ENCODE data around the gene HIBCH. TPM values are rescaled to one million over a fixed set of nuclear protein-coding genes. Genes with fewer than 3 reads are reported as not detected.

The HIBCH gene
- total and polyA plus RNA-seq, 2 experiments from 2014 or later: 15.9 to 70.0 TPM

DNA sequence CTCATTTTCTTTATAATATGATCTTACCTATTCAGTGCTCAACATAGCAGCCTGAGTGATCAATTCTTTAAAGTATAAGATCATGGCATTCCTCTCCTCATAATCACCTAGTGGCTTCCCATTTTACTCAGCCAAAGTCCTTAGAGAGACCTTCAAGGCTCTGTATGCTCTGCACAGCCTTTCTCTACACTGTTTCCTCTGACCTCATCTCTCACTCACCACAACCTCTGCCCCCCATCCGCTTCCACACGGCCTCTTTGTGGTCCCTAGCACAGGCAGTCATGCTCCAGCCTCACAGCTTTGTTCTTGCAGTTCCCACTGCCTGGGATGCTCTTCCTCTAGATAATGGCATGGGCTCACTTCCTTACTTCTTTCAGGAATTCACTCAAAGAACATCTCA lies 109.2 kb downstream of the HIBCH start:
- no peaks in the 10 kb centered on the region for H3K27me3 ChIP-seq
- no peak overlapping the region for H3K4me3 ChIP-seq
- no peaks in the 10 kb centered on the region for H3K9me3 ChIP-seq (ENCODE audit: low read depth)
- H3K27ac ChIP-seq: no peak overlapping the region
- no peak for DNase-seq (ENCODE audit: low read depth in 1 of 2, low spot score in 1 of 2)
- TF ChIP-seq, protein P1, sequence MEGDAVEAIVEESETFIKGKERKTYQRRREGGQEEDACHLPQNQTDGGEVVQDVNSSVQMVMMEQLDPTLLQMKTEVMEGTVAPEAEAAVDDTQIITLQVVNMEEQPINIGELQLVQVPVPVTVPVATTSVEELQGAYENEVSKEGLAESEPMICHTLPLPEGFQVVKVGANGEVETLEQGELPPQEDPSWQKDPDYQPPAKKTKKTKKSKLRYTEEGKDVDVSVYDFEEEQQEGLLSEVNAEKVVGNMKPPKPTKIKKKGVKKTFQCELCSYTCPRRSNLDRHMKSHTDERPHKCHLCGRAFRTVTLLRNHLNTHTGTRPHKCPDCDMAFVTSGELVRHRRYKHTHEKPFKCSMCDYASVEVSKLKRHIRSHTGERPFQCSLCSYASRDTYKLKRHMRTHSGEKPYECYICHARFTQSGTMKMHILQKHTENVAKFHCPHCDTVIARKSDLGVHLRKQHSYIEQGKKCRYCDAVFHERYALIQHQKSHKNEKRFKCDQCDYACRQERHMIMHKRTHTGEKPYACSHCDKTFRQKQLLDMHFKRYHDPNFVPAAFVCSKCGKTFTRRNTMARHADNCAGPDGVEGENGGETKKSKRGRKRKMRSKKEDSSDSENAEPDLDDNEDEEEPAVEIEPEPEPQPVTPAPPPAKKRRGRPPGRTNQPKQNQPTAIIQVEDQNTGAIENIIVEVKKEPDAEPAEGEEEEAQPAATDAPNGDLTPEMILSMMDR (IDR thresholded peaks at IDR 0.05; ENCODE audit: low read depth, low read length): no peak
- peaks cover 4% of the 10 kb centered on the region for H3K36me3 ChIP-seq
- peaks cover 10% of the 10 kb centered on the region for H3K4me1 ChIP-seq (ENCODE audit: low read depth)

GRCh38 chr2:190209559-190209958 lies 110.1 kb downstream of the HIBCH start:
- Histone ChIP-seq H3K4me1 (ENCODE audit: low read depth) (peaks cover 10% of the 10 kb centered on the region), H3K9me3 (ENCODE audit: low read depth) (no peaks in the 10 kb centered on the region), H3K4me3 (no peak overlapping the region), H3K36me3 (peaks cover 4% of the 10 kb centered on the region), H3K27me3 (no peaks in the 10 kb centered on the region), H3K27ac (no peak overlapping the region)
- no peak for DNase-seq (ENCODE audit: low read depth in 1 of 2, low spot score in 1 of 2)
- TF ChIP-seq, protein P1 (IDR thresholded peaks at IDR 0.05; ENCODE audit: low read depth, low read length): no peak

- Histone ChIP-seq H3K4me1 (ENCODE audit: low read depth) (peaks cover 3% of the 10 kb centered on the region), H3K27me3 (no peaks in the 10 kb centered on the region), H3K27ac (no peak overlapping the region), H3K36me3 (peaks cover 10% of the 10 kb centered on the region), H3K9me3 (ENCODE audit: low read depth) (no peaks in the 10 kb centered on the region), H3K4me3 (no peak overlapping the region)
- DNase-seq (ENCODE audit: low read depth in 1 of 2, low spot score in 1 of 2): no peak
- TF ChIP-seq, protein P1 (IDR thresholded peaks at IDR 0.05; ENCODE audit: low read depth, low read length): no peak
These were observed 111.7 kb downstream of the HIBCH start for GRCh38 chr2:190207930-190208329.

- no peak overlapping the region for H3K27ac ChIP-seq
- no peaks in the 10 kb centered on the region for H3K4me1 ChIP-seq (ENCODE audit: low read depth)
- TF ChIP-seq, protein P1 (IDR thresholded peaks at IDR 0.05; ENCODE audit: low read depth, low read length): no peak
- peaks cover 7% of the 10 kb centered on the region for H3K27me3 ChIP-seq
- H3K36me3 ChIP-seq: peaks cover 6% of the 10 kb centered on the region
- H3K4me3 ChIP-seq: no peak overlapping the region
- DNase-seq (ENCODE audit: low read depth in 1 of 2, low spot score in 1 of 2): peak in 1 of 2 donors; percentile 82
- no peaks in the 10 kb centered on the region for H3K9me3 ChIP-seq (ENCODE audit: low read depth)
These were observed 114.0 kb downstream of the HIBCH start for GRCh38 chr2:190205657-190206056.

- Histone ChIP-seq H3K9me3 (ENCODE audit: low read depth) (no peaks in the 10 kb centered on the region), H3K36me3 (peaks cover 6% of the 10 kb centered on the region), H3K4me3 (no peak overlapping the region), H3K27me3 (peaks cover 7% of the 10 kb centered on the region), H3K4me1 (ENCODE audit: low read depth) (peaks cover 12% of the 10 kb centered on the region), H3K27ac (no peak overlapping the region)
- TF ChIP-seq, protein P1 (IDR thresholded peaks at IDR 0.05; ENCODE audit: low read depth, low read length): no peak
- no peak for DNase-seq (ENCODE audit: low read depth in 1 of 2, low spot score in 1 of 2)
These were observed 117.0 kb downstream of the HIBCH start for GRCh38 chr2:190202604-190203003.

GRCh38 chr2:190202018-190202417 lies 117.6 kb downstream of the HIBCH start:
- Histone ChIP-seq H3K4me1 (ENCODE audit: low read depth) (peaks cover 12% of the 10 kb centered on the region), H3K36me3 (peaks cover 6% of the 10 kb centered on the region), H3K27ac (no peak overlapping the region), H3K9me3 (ENCODE audit: low read depth) (no peaks in the 10 kb centered on the region), H3K27me3 (peaks cover 7% of the 10 kb centered on the region), H3K4me3 (no peak overlapping the region)
- no peak for DNase-seq (ENCODE audit: low read depth in 1 of 2, low spot score in 1 of 2)
- TF ChIP-seq, protein P1 (IDR thresholded peaks at IDR 0.05; ENCODE audit: low read depth, low read length): no peak

All from cardiac muscle cell (in vitro differentiated cells and primary cell).